ENCODE data around the gene CSMD2. TPM values are rescaled to one million over a fixed set of nuclear protein-coding genes. Genes with fewer than 3 reads are reported as not detected.

The CSMD2 gene
- total RNA-seq, 2 donors from 2014 or later: 0.15 to 0.28 TPM

DNA sequence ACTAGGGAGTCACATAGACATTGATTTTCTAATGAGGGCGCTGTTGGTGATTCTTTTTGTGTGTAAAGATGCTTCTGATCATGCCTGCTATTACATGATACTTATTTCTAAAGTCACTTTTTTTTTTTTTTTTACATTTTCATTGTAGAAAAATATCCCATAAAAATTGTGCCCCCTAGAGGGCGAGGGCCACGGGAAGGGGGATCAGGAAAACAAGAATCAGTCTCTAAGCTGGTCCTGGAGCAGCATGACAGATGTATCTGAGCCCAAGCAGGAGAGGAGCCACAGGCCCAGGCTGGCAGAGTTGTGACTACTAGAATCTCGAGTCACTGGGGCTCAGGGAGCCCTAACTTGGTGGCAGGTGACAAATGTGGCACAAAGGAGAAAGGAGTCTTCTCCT lies 664.5 kb downstream of the CSMD2 start:
- no peak for DNase-seq
- no peak for ATAC-seq
- intact Hi-C loops (cut with DNase I, micrococcal nuclease): no loop called here

DNA sequence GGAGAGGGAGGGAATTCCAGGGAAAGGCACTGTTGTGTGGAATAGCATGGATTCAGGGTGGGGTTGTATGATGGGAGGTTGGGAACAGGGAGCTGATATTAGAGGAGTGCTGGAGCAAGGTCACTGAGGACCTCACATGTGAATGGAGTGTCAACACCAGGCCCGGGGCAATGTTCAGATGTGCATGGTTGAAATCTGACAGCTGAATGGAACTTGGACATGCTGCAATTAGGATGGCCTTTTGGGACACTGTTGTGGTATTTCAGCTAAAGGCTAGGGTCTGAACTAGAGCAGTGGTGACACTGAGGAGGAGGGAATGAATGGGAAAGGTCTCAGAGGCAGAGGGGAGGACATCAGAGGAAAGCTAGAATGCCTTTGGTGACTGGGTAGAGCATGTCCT lies 667.6 kb downstream of the CSMD2 start:
- DNase-seq (no peak), ATAC-seq (no peak)
- intact Hi-C loops (cut with DNase I, micrococcal nuclease): no loop called here

DNA sequence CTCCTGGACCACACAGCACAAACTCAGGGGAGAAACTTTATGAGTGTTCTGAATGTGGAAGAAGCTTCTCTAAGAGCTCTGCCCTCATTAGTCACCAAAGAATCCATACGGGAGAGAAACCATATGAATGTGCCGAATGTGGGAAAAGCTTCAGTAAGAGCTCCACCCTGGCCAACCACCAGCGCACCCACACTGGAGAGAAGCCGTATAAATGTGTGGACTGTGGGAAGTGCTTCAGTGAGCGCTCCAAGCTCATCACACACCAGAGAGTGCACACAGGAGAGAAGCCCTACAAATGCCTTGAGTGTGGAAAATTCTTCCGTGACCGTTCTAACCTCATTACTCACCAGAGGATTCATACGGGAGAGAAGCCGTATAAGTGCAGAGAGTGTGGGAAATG lies 670.1 kb downstream of the CSMD2 start:
- no peak for DNase-seq
- no peak for ATAC-seq
- intact Hi-C loops (cut with DNase I, micrococcal nuclease): no loop called here

GRCh38 chr1:33488624-33489023 lies 676.4 kb downstream of the CSMD2 start:
- ATAC-seq: no peak
- intact Hi-C loops (cut with DNase I, micrococcal nuclease): no loop called here
- no peak for DNase-seq

DNA sequence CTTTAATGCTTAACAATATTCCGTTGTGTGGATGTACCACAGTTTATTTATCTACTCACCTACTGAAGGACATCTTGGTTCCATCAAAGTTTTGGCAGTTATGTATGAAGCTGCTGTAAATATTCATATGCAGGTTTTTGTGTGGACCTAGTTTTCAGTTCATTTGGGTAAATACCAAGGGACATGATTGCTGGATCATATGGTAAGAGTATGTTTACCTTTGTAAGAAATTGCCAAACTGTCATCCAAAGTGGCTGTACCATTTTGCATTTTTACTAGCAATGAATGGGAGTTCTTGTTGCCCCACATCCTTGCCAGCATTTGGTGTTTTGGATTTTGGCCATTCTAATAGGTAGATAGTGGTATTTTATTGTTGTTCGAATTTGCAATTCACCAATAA lies 682.6 kb downstream of the CSMD2 start:
- DNase-seq (no peak), ATAC-seq (no peak)
- intact Hi-C loops (cut with DNase I, micrococcal nuclease): no loop called here

- DNase-seq: no peak
- intact Hi-C loops (cut with DNase I, micrococcal nuclease): no loop called here
These were observed 687.6 kb downstream of the CSMD2 start for GRCh38 chr1:33477451-33477850.

DNA sequence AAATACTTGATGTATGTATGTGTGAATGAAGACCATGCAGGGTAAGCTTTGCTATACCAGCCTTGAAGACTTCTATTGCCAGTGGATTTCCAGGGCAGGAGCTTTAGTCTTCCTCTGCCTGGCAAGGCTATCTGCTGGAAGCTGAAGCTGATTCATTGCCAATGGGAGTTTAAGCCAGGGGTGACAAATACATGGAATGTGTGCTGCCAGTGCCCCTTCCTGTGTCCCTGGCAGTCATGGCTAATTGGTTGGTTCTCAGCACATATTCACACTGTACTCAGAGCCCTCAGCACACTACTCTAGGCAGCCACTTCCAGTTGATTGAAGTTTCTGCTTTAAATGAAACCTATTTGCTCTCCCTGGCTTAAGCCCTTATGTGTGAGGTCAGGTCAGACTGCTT lies 691.1 kb downstream of the CSMD2 start:
- no peak for DNase-seq
- no peak for ATAC-seq
- intact Hi-C loops (cut with DNase I, micrococcal nuclease): no loop called here

More at GRCh38 chr1:33477451-33477850, 687.6 kb downstream of the CSMD2 start:
- ATAC-seq: no peak

- DNase-seq: peak; percentile 97
- peak; percentile 98 for ATAC-seq
- intact Hi-C loops (cut with DNase I, micrococcal nuclease): no loop called here
These were observed 692.6 kb downstream of the CSMD2 start, which contains the start of gene ZSCAN20 for GRCh38 chr1:33472269-33472980. Gene ZSCAN20 (plus strand): TSS chr1:33472645. CDS start chr1:33479289, 6,644 bp downstream.

- DNase-seq (no peak), ATAC-seq (no peak)
- intact Hi-C loops (cut with DNase I, micrococcal nuclease): no loop called here
These were observed 693.6 kb downstream of the CSMD2 start for GRCh38 chr1:33471416-33471815.

DNA sequence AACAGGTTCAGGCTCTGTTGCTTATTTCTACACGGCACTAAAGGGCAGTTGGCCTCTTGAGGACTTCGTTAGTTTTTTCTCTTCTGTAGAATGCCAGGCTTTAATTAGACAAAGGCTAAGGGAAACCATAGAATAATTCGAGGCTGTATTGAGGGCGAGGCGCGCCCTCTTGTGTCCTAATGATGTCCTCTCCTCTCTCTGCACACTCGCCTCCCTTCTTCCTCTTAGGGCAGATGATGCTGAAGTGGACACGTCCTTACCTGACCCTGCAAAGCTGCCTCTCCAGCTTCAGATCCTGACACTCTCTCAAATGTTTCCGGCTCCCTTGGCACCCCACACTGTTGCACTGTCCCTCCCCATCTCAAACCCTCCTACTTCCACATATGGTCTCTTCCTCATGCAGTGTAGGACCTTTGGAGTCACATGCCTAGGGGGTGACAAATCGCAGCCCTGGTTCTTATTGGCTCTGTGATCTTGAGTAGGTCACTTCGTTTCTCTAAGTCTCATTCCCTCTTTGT lies 694.5 kb downstream of the CSMD2 start:
- intact Hi-C loops (cut with DNase I, micrococcal nuclease): no loop called here
- ATAC-seq (peak; percentile 58), DNase-seq (peak; percentile 66 to 83)

- DNase-seq (no peak), ATAC-seq (no peak)
- intact Hi-C loops (cut with DNase I, micrococcal nuclease): loop anchor here in 1 of 2 donors (10.0 kb wide), 2 partner anchors 95 to 175 kb away; no protein-coding TSS in a partner anchor
These were observed 695.3 kb downstream of the CSMD2 start for GRCh38 chr1:33469691-33470090.

DNA sequence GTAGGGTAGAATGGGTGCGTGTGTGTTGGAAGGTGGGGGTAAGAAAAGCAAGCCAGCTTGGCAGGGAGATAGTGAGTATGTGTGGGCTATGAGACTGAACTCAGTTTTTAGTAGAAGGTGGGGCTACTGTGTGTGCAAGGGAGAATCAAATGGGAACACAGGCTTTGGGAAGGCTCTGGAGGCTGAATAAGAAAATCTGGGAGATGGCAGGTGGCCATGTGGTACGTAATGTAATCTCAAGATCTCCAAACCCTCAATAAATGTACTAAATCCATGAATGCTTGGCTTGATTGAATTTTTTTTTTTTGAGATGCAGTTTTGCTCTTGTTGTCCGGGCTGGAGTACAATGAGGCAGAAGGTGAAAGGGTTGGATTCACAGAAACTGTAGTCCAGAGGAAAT lies 696.1 kb downstream of the CSMD2 start:
- intact Hi-C loops (cut with DNase I, micrococcal nuclease): loop anchor here in 1 of 2 donors (10.0 kb wide), 2 partner anchors 94 to 174 kb away; no protein-coding TSS in a partner anchor
- DNase-seq: no peak

DNA sequence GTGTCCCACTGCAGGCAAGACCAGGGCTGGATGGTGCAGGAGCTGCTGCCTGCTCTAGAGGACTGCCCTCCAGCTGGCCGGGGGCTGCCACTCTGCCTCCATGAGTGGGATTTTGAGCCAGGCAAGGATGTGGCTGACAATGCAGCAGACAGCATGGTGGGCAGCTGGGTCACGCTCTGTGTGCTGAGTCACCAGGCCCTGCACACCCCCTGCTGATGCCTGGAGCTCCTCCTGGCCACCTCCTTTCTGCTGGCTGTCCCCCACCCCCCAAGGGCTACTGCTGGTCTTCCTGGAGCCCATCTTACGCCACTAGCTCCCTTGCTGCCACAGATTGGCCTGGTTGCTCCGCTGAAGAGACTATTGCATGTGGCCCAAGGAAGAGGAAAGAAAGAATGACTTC lies 696.5 kb downstream of the CSMD2 start:
- DNase-seq (no peak), ATAC-seq (no peak)
- intact Hi-C loops (cut with DNase I, micrococcal nuclease): loop anchor here in 1 of 2 donors (10.0 kb wide), 2 partner anchors 94 to 174 kb away; no protein-coding TSS in a partner anchor

More for the DNA sequence above, 696.1 kb downstream of the CSMD2 start:
- no peak for ATAC-seq

DNA sequence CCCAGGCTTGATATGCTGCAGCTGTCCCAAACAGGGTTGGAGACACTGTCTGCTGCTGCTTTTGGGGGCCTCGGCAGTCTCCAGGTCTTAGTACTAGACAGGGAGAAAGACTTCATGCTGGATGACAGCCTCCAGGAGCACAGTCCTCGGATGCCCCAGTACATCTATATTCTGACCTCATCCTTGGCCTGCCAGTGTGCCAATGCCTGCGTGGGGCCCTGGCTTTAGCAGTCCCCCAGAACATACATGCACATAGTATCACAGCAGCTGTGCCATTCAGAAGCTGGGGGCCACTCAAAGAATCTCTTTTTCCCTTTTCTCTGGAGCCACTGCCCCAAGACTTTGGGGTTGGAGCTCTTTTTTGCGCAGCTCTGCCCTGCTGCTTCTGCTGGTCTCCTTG lies 697.0 kb downstream of the CSMD2 start:
- no peak for ATAC-seq
- DNase-seq: no peak
- intact Hi-C loops (cut with DNase I, micrococcal nuclease): loop anchor here in 1 of 2 donors (10.0 kb wide), 2 partner anchors 93 to 173 kb away; no protein-coding TSS in a partner anchor

GRCh38 chr1:33466159-33466558 lies 698.9 kb downstream of the CSMD2 start:
- no peak for ATAC-seq
- intact Hi-C loops (cut with DNase I, micrococcal nuclease): loop anchor here in 1 of 2 donors (10.0 kb wide), 2 partner anchors 91 to 171 kb away; no protein-coding TSS in a partner anchor
- no peak for DNase-seq

GRCh38 chr1:33465316-33465715 lies 699.7 kb downstream of the CSMD2 start:
- no peak for DNase-seq
- intact Hi-C loops (cut with DNase I, micrococcal nuclease): loop anchor here in 1 of 2 donors (10.0 kb wide), 2 partner anchors 91 to 171 kb away; no protein-coding TSS in a partner anchor
- ATAC-seq: no peak

DNA sequence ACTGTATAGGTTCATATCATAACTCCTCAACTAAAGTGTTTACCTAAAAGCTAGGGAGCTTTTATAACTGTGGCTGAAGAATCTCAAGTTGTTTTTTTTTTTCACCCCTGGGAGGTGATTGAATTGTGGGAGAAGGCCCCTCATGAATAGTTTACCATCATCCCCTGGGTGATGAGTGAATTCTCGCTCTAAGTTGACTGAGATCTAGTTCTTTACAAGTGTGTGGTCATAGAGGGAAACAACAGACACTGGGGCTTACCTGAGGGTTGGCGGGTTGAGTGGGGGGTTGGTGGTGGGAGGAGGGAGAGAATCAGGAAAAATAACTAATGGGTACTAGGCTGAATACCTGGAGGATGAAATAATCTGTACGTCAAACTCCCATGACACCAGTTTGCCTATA lies 700.5 kb downstream of the CSMD2 start:
- ATAC-seq (no peak), DNase-seq (no peak)
- intact Hi-C loops (cut with DNase I, micrococcal nuclease): loop anchor here in 1 of 2 donors (10.0 kb wide), 2 partner anchors 90 to 170 kb away; no protein-coding TSS in a partner anchor

All from left colon (tissue), 2 donors.